ENCODE results near the gene CKLF.
"Not testable (repeated sequence)": the region's sequence is repeated elsewhere in the genome, so short reads cannot be mapped to it uniquely, and the experiment has no call there.

The CKLF gene

DNA sequence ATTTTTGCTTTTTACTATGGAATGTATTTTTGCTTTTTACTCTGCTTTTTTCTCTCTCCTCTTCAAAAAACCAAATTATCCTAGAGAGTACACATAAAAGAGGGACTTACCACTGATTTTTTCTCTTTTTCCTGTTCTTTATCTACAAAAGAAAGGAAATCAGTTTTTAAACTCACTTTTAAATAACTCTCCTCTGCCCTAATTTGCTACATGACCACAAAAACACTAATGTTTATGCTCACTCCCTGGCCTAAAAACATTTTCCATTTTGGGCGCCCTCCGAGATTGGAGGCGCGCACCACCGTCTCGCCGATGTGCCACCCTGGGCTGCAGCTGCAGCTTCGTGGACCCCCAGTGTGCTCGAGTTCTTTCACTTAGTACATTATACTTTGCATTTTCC, 3.5 kb upstream of the CKLF start:
- Mint-ChIP-seq H3K27me3 (no peaks in the 10 kb centered on the region), H3K27ac (peak overlapping the region; percentile 79), H3K4me3 (peak overlapping the region; percentile 72), H3K9me3 (no peaks in the 10 kb centered on the region), H3K4me1 (peaks cover 59% of the 10 kb centered on the region), H3K36me3 (peaks cover 2% of the 10 kb centered on the region)

DNA sequence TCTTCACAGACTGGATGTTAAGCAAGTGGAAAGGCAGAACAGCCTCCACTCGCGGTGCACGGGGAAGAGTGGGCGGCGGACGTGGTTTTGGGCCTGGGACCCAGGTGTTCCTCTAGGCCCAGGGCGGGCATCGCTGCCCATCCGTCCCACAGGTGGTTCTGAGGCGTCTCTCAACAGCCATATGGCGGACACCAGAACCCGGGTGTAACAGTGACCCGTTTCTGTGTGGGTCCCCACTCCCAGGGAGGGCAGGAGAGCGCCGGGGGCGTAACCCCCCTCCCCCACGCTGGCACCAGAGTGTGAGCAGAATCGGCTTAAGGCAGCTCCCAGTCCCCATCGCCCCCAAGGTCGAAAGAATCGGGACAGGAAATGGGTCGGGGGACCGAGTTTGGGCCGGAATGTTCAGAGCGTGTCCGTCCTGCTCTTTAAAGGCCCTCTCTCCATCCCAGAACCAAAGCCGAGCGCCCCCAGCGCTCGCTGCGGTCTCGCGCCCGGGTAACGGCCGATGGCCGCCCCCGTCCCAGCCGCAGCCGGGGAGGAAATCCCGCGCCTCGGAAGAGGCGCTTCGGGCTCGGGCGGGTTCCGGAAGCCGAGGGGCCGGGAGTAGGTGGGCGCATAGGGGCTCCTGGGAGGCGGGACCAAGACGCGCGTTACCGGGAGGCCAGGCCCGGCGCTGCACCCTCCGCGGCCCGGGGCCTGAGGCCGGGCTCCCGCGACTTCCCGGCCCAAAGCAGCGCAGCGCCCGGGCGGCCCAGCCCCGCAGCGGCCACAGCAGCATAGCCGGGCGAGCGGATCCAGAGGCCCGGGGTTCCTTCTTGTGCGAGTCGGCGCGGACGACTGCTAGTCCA, 2.9 kb upstream of the CKLF start, which contains the start of gene TK2:
TSS of gene TK2 (minus strand) at position 839 of the 848 bp plus-strand sequence. CDS start at position 778, 61 bp downstream.
- peak within 1 kb of the TSS; percentile 76 for H3K4me3 Mint-ChIP-seq
- peaks cover 6% of the 10 kb centered on the region for H3K36me3 Mint-ChIP-seq
- H3K9me3 Mint-ChIP-seq: no peaks in the 10 kb centered on the region
- no peaks in the 10 kb centered on the region for H3K27me3 Mint-ChIP-seq
- H3K27ac Mint-ChIP-seq: peak within 1 kb of the TSS; percentile 86
- peaks cover 65% of the 10 kb centered on the region for H3K4me1 Mint-ChIP-seq

DNA sequence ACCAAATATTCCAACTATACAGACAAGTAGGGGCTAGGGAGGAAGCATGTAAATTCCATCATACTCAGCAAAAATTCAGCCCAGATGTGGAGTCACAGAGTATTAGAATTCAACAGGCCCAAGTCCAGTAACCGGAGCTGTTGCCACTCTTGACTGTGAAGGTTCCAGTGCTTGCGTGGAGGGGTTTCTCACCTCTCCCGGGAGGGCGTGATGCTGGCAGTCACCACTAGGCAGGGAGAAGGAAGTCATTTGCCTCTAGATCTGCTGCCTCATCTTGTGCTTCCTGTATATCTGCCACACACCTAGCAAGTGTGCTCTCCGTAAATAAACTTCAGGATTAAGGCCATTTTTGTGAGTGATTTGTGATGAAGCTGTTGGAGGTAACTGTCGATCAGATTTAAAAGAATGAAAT, 1.0 kb upstream of the CKLF start:
- Mint-ChIP-seq H3K4me3 (peak overlapping the region; percentile 93), H3K9me3 (no peaks in the 10 kb centered on the region), H3K36me3 (peaks cover 10% of the 10 kb centered on the region), H3K27me3 (no peaks in the 10 kb centered on the region), H3K27ac (peak overlapping the region; percentile 96), H3K4me1 (peaks cover 84% of the 10 kb centered on the region)

DNA sequence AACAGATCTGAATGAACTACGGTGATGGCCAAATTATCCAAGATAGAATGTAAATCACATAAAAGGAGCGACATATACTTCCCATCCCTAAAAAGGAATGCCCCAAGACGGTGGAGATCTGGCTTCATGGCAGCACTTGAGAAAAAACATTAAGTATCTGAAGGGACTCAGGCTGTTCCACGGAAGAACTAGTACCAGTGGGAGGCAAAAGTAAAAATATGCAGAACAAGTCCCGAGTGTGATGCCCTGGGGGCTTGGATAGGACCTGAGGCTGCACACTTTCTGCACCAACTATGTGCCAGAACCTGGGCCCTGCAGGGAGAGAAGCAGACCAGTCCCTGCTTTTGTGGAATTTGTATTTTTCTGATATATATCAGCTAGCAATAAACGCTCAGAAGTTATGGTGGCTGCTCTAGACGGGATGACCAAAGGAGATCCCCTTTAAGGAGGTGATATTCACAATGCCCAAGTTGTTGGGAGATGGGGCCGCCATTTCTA, 539 bp upstream of the CKLF start:
- Mint-ChIP-seq H3K4me1 (peaks cover 87% of the 10 kb centered on the region), H3K4me3 (peak overlapping the region; percentile 93), H3K36me3 (peaks cover 10% of the 10 kb centered on the region), H3K27ac (peak overlapping the region; percentile 96), H3K27me3 (no peaks in the 10 kb centered on the region), H3K9me3 (no peaks in the 10 kb centered on the region)

DNA sequence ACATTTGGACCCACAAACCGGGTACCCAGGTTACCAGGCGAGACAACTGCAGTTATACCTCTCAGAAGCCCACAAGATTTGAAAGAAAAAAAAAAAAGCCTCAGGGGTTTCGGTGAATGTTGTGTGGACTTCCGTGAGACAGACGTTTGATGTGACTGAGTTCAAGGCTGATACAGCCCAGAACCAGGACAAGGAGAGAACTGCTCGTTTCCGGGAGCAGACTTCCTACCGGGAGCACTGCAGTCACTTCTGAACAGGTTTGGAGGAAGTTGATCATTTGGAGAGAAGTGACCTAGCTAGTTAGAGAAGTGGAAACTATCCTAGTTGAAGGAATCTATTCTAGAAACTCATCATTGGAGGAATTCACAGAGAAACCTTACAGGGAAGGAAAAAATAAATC, 847 bp downstream of the CKLF start:
- H3K27ac Mint-ChIP-seq: peak overlapping the region; percentile 96
- H3K4me1 Mint-ChIP-seq: peaks cover 83% of the 10 kb centered on the region
- H3K4me3 Mint-ChIP-seq: peak overlapping the region; percentile 93
- H3K27me3 Mint-ChIP-seq: no peaks in the 10 kb centered on the region
- no peaks in the 10 kb centered on the region for H3K9me3 Mint-ChIP-seq
- peaks cover 10% of the 10 kb centered on the region for H3K36me3 Mint-ChIP-seq

DNA sequence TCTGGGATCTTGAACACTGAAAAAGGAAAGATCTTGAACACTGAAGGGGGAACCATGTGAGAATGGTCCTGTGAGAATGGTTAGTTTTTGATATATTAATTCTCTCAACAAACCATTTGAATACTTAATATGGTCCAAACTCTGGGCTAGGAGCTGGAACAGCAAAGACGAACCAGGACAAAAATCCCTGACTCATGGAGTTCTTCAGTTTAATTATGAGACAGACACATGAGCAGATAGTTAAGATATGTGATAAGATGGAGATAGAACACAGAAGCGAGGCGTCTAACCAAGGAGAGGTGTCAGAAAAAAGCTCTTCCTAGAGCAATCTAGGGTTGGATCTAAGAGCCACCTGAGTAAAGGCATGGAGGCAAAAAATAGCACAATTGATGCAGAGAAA, 1.6 kb downstream of the CKLF start:
- peaks cover 10% of the 10 kb centered on the region for H3K36me3 Mint-ChIP-seq
- H3K4me1 Mint-ChIP-seq: peaks cover 81% of the 10 kb centered on the region
- no peaks in the 10 kb centered on the region for H3K9me3 Mint-ChIP-seq
- peak overlapping the region; percentile 93 for H3K4me3 Mint-ChIP-seq
- no peaks in the 10 kb centered on the region for H3K27me3 Mint-ChIP-seq
- H3K27ac Mint-ChIP-seq: peak overlapping the region; percentile 96

DNA sequence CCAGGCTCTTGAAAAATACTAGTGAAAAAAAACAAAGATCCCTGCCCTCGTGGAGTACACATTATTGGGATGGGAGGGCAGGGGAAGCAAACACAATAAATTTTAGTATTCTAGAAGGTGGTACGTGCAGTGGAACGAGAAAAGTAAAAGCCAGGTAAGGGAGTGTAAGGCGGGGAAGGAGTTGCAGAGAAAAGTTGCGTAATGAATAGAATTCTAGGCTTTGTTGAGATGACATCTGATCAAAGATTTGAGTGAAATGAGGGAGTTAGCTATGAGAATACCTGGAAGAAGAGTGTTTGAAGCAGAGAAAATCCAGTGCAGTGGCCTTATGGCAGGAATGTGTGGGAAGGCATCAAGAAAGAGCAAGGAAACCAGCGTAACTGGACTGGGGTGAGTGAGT, 2.1 kb downstream of the CKLF start:
- Mint-ChIP-seq H3K27me3 (no peaks in the 10 kb centered on the region), H3K9me3 (no peaks in the 10 kb centered on the region), H3K36me3 (peaks cover 10% of the 10 kb centered on the region), H3K27ac (peak overlapping the region; percentile 96), H3K4me1 (peaks cover 79% of the 10 kb centered on the region), H3K4me3 (peak overlapping the region; percentile 93)

DNA sequence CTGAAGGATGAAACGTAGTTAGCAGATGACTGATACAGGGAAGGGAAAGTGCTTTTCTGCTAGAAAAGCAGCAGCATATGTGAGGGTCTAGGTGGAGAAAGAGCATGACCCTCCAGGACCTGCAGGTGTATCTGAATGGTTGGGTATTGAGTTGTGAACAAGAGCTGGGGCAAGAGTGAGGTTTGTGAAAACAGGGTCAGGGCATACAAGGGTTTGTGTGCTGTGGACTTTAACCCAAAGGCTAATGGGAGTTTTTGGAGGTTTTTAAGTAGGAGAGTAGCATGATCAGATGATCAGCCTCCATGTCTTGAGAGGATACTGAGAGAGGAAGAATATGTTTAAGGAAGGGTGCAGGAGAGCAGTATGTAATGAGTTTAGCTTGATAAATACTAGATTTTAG, 7.7 kb downstream of the CKLF start:
- H3K9me3 Mint-ChIP-seq: no peaks in the 10 kb centered on the region
- H3K36me3 Mint-ChIP-seq: peaks cover 4% of the 10 kb centered on the region
- H3K4me3 Mint-ChIP-seq: no peak overlapping the region
- H3K4me1 Mint-ChIP-seq: peaks cover 74% of the 10 kb centered on the region
- H3K27me3 Mint-ChIP-seq: no peaks in the 10 kb centered on the region
- H3K27ac Mint-ChIP-seq: peak overlapping the region; percentile 70

DNA sequence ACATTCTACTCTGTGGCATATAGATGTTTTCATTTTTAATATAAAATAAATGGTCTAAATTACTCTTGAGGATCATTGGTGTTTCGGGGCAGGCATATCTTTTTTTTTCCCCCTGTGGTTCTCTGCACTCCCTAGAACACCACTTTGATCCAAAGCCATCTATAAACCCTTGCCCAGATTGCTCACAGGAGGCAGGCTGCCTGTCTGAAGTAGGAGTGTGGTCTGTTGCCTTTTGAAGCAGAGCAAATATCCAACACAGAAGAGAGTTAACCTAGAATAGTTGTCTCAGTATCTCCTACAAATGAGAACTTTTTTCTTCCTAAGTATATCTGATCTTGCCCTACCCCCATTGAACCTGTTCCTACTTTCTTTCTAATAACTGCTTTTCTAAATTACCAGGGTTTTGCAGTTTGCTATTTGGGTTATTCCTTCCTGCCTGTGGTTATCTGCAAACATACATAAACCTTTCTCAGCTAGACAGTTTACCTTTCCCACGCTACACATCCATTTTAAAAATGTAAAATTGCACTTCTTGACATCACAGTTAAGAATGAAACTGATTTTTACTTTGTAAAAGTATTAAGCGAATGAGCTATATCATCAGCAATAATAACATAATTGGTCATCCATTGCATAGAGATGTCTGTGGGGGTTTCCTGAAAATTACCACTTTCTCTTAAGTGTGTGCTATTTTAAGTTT, 9.2 kb downstream of the CKLF start:
- peaks cover 2% of the 10 kb centered on the region for H3K36me3 Mint-ChIP-seq

DNA sequence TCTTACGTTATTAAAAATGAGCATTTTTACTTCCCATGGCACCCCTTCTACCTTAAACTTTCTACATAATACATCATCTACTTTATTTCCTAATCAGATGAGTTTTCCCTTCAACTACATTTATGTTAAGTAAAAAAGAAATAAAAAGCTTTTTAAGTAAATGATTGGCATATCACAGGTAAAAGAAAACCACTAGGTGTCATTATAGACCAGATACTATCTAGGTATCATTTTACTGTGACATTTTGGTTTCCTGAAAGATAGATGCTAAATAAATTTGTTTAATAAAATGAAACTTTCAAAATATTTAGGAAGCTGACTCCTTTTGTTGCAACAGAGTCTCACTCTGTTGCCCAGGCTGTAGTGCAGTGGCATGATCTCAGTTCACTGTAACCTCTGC, 10.0 kb downstream of the CKLF start:
- peaks cover 2% of the 10 kb centered on the region for H3K9me3 Mint-ChIP-seq
- no peaks in the 10 kb centered on the region for H3K27me3 Mint-ChIP-seq
- peaks cover 8% of the 10 kb centered on the region for H3K36me3 Mint-ChIP-seq
- no peak overlapping the region for H3K4me3 Mint-ChIP-seq
- H3K27ac Mint-ChIP-seq: no peak overlapping the region
- peaks cover 58% of the 10 kb centered on the region for H3K4me1 Mint-ChIP-seq

More for the DNA sequence above, 9.2 kb downstream of the CKLF start:
- Mint-ChIP-seq H3K27me3 (no peaks in the 10 kb centered on the region), H3K4me3 (no peak overlapping the region), H3K27ac (peak overlapping the region; percentile 64), H3K4me1 (peaks cover 60% of the 10 kb centered on the region), H3K9me3 (no peaks in the 10 kb centered on the region)

DNA sequence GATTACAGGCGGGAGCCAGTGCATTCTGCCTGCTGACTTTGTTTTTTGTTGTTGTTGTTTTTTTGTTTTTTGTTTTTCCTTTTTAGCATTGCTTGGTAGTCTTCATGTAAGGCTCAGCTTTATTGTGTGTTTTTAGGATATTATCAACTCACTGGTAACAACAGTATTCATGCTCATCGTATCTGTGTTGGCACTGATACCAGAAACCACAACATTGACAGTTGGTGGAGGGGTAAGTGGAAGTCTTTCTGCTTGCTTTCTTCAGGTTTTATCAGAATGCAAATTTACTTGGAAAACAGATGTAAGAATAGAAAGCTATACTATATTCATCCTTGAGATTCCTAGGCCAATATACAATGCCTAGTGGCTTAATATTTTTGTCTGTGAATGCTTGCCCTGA, 10.6 kb downstream of the CKLF start:
- no peaks in the 10 kb centered on the region for H3K27me3 Mint-ChIP-seq
- peaks cover 11% of the 10 kb centered on the region for H3K36me3 Mint-ChIP-seq
- peaks cover 3% of the 10 kb centered on the region for H3K9me3 Mint-ChIP-seq
- H3K27ac Mint-ChIP-seq: peak overlapping the region; percentile 18
- H3K4me1 Mint-ChIP-seq: peaks cover 60% of the 10 kb centered on the region
- H3K4me3 Mint-ChIP-seq: no peak overlapping the region

DNA sequence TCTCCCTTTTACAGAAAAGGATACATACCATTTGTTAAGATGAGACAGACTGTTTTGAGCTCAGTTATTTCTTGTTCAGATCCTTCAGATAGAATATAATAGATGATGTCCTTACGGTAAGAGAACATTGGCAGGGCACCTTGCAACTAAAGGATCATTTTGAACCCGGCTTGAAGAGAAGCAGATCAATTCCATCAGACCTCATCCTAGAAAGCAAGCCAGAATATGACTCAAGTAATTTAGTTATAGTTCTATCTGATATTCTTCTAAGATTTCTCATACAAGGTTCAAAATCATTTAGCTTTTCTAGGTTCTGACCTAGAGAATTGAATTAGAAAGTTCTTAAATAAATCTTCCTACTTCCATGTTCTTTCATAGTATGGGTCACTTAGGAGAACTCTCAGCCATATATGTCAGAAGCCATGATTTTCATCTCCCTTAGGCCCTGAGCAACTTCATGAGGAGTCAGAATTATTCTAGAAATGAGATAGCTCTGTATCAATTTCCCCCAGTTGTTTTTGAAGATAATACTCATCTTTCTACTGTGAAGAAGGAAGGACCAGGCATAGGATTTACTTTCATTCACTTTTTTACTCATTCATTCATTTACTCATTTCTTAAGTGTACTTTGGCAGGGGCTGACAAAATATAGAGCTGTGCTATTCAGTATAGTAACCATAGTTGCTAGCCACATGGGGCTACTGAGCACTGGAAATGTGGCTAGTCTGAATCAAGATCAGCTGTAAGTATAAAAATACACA, 11.4 kb downstream of the CKLF start:
- Mint-ChIP-seq H3K4me1 (peaks cover 56% of the 10 kb centered on the region), H3K4me3 (no peak overlapping the region), H3K27ac (peak overlapping the region; percentile 14), H3K36me3 (peaks cover 11% of the 10 kb centered on the region), H3K27me3 (no peaks in the 10 kb centered on the region), H3K9me3 (peaks cover 3% of the 10 kb centered on the region)

DNA sequence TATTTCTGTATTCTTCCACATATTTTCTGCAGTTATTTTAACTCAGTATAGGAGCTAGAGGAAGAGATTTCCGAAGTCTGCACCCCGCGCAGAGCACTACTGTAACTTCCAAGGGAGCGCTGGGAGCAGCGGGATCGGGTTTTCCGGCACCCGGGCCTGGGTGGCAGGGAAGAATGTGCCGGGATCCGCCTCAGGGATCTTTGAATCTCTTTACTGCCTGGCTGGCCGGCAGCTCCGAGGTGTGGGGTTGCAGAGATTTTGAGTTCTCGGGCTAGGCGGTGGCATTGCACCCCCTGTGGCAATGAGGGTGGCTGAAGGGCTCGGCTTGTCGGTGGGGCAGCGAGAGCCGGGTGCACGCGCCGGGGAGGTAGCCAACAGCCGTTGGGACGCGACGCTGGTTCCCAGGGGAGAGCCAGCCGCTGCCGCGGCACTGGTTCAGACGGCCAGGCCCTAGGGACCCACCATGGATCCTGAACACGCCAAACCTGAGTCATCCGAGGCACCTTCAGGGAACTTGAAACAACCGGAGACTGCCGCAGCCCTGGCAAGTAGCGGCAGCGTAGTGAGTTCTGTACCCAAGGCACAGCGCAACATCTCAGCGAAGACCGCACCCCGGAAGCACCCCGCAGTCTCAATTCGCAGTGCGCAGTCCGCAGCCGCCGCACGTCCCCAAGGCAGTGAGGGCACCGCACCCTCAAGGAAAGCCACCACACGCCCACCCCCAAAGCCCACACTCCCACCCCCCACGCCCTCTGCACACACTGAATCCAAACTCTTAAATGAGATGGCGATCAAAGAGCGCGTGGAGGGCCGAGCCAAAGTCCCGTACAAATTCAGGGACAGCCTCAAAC, 13.9 kb downstream of the CKLF start, which contains the start of gene CMTM1:
TSS of gene CMTM1 (plus strand) at position 389 of the 851 bp plus-strand sequence. CDS start at position 464, 75 bp downstream.
- Mint-ChIP-seq H3K4me1 (peaks cover 38% of the 10 kb centered on the region), H3K27ac (no peak within 1 kb of the TSS), H3K9me3 (peaks cover 3% of the 10 kb centered on the region), H3K4me3 (no peak within 1 kb of the TSS), H3K36me3 (peaks cover 9% of the 10 kb centered on the region), H3K27me3 (no peaks in the 10 kb centered on the region)

DNA sequence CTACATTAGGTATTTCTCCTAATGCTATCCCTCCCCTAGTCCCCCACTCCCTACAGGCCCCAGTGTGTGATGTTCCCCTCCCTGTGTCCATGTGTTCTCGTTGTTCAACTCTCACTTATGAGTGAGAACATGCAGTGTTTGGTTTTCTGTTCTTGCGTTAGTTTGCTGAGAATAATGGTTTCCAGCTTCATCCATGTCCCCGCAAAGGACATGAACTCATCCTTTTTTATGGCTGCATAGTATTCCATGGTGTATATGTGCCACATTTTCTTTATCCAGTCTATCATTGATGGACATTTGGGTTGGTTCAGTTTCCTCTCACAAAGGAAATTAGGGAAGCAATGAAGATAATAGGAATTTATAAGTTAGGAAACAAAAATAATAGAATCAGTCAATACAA, 14.9 kb downstream of the CKLF start:
- H3K4me1 Mint-ChIP-seq: peaks cover 30% of the 10 kb centered on the region
- not testable (repeated sequence) for H3K27ac Mint-ChIP-seq, H3K27me3 Mint-ChIP-seq, H3K36me3 Mint-ChIP-seq, H3K9me3 Mint-ChIP-seq, H3K4me3 Mint-ChIP-seq

Data from activated naive CD4-positive, alpha-beta T cell treated with anti-CD3 and anti-CD28 coated beads, Interleukin-2, amount 50 U/mL, for 24 hours (primary cell).